ENCODE results near the gene VCL. TPM values are rescaled to one million over a fixed set of nuclear protein-coding genes. Genes with fewer than 3 reads are reported as not detected.
A peak's percentile ranks its signal among the peaks of the same experiment; 100 is the strongest.

The VCL gene
- total and polyA plus RNA-seq, 9 of the 15 experiments (the other 6 are each of a cell fraction or from before 2014, with no cell fraction given), result 29.8 to 186 (median 76.4) TPM

GRCh38 chr10:74150204-74150989 lies 152.5 kb downstream of the VCL start, which contains the start of gene AP3M1 (continued):
- TF ChIP-seq TFAP4 (CRISPR knock-in tag; IDR thresholded peaks at IDR 0.05; ENCODE audit: borderline replicate concordance), result peak; percentile 83
- peak; percentile 72 for TF ChIP-seq TAF1 (IDR thresholded peaks at IDR 0.05; ENCODE audit: control insufficient read depth, extremely low read depth, insufficient read depth, low read length, severe bottlenecking)
- TF ChIP-seq L3MBTL2 (IDR thresholded peaks at IDR 0.05), result peak; percentile 18; the same call in 1 of the 2 replicates
- TF ChIP-seq E2F6 (IDR thresholded peaks at IDR 0.05; ENCODE audit: borderline replicate concordance in 1 of 2, extremely low read depth in 1 of 2, insufficient read depth in 1 of 2, insufficient read length in 1 of 2, low read depth in 1 of 2, low read length in 1 of 2, poor library complexity in 1 of 2, severe bottlenecking in 1 of 2), result peak in 1 of 2 experiments; percentile 15
- no peak; the same call in 1 of the 2 replicates for TF ChIP-seq ZNF24 (IDR thresholded peaks at IDR 0.05)
- TF ChIP-seq SLC30A9 (CRISPR knock-in tag; IDR thresholded peaks at IDR 0.05), result no peak
- TF ChIP-seq ESRRB (CRISPR knock-in tag; IDR thresholded peaks at IDR 0.05; ENCODE audit: borderline replicate concordance), result no peak
- peak; percentile 91 for TF ChIP-seq ZZZ3 (IDR thresholded peaks at IDR 0.05)
- 0 out of 2 replicates have a peak, but pooled peaks have one; percentile 22 for TF ChIP-seq TRIM28 (IDR thresholded peaks at IDR 0.05)
- no peak for TF ChIP-seq ZKSCAN3 (CRISPR knock-in tag; IDR thresholded peaks at IDR 0.05)
- peak; percentile 68; the same call in 1 of the 2 replicates for TF ChIP-seq ARID4B (CRISPR knock-in tag; IDR thresholded peaks at IDR 0.05)
- peak; percentile 85; the same call in 1 of the 2 replicates for TF ChIP-seq TRIM25 (IDR thresholded peaks at IDR 0.05; ENCODE audit: borderline replicate concordance)
- peak; percentile 59; the same call in 1 of the 2 replicates for TF ChIP-seq SMARCE1 (IDR thresholded peaks at IDR 0.05)
- peak; percentile 52 for TF ChIP-seq LCOR (CRISPR knock-in tag; IDR thresholded peaks at IDR 0.05)
- TF ChIP-seq ZNF212 (CRISPR knock-in tag; IDR thresholded peaks at IDR 0.05), result no peak
- TF ChIP-seq RAD21 (CRISPR knock-in tag; conservative IDR thresholded peaks at IDR 0.05 in 1 of 2, IDR thresholded peaks at IDR 0.05 in 1 of 2), result peak; percentile 11 to 18; a peak in 2 of 4 replicates

Measured in K562 (cell line).